HG02981 (cell line): Measurements from ENCODE around the gene ACTMAP.
"Not testable (repeated sequence)": the region's sequence is repeated elsewhere in the genome, so short reads cannot be mapped to it uniquely, and the experiment has no call there.

Source experiments
- ATAC-seq: cut with Tn5 transposase; IDR thresholded peaks from one replicate; pipeline ENCODE4 v1.9.1; 2021; ENCODE audit warnings: mild to moderate bottlenecking, moderate library complexity; ENCODE audit not compliant: unreplicated experiment

The ACTMAP gene

DNA sequence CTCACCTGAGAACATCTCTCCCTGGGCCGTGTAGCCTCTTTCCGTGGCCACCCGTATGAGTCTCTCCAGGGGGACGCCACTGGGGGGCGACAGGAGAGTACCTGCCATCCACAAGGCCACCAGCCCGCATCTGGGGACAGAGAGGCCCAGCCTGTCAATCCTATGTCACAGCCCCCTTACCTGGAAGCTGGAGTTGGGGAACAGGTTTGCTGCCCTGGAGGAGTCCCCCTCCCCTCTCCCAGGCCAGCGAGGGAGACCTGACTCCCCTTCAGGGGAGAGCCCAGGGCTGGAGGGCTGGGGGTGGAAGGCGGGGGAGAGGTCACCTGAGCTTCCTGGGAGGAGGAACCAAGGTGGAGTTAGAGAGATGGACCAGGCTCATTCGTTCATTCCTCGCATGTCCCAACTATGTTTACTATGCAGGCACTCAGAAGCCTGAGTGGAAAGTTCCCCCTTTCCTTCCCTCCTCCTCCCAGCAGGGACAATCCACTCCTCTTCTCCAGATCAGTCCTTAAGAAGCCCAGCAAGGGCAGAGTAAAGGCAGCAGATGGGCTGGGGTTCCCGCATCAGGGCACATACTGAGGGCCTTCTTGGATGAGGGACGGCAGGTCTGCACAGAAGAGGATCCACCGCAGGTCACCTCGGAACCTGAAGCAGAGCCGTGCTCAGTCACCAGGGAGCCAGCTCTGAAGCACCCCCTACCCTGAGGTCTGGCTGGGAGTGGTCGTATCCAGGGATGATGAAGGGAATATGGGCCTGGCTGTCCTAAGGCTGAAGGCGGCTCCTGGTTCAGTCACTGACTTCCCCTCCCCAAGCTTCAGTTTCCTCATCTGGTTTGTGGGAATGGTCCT lies 5.5 kb downstream of the ACTMAP start:
- ATAC-seq: no peak

DNA sequence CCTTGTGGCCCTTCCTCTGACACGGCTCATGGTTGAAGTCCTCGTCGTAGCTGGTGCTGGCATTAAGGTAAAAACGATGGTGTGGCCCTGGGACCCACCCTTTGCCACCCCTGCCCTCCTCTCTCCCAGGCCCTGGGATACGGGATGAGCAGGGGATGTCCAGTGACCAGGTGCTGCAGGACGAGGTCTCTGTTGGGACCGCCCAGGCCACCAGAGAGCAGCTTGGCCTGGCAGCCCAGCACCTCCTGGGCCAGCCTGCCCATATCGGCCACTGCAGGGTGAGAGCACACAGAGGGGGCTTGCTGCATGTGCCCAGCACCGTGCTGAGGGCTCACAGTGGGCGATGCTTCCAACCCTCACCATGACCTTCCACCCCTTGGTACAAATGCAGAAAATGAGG lies 6.4 kb downstream of the ACTMAP start:
- ATAC-seq: no peak

DNA sequence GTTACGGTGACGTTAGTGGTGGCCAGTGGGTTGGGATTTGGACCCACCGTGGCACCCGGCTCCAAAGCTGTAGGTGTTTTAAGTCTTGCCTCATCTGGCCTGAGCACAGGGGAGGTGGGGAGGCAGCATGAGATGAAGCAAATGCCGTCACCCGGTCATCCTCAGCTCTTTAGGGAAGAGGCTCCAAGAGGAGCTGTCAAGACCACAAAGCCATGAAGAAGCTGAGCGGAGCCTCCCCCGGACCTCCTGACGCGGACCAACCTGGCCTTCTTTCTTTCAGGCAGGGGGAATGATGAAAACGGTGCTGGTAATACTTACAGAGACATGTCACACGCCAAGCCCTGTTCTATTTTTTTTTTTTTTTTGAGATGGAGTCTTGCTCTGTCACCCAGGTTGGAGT lies 7.4 kb downstream of the ACTMAP start:
- ATAC-seq: no peak

DNA sequence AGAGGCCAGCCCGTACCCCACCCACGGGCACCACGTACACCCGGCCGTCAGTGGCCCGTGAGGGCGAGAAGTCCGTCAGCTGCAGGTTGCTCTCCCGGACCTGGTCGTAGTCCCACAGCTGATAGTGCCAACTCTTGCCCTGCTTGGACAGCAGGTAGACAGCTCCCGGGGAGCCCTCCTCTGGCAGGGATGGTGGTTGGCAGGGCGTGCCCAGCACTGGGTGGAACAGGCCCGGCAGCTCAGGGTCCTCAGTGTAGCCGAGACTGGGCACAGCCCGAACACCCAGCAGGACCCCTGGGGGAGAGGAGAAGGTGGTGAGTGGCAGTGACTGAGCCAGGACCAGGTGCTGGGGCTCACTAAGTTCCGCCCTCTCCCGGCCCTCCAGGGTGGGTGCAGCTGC lies 7.8 kb downstream of the ACTMAP start:
- no peak for ATAC-seq

DNA sequence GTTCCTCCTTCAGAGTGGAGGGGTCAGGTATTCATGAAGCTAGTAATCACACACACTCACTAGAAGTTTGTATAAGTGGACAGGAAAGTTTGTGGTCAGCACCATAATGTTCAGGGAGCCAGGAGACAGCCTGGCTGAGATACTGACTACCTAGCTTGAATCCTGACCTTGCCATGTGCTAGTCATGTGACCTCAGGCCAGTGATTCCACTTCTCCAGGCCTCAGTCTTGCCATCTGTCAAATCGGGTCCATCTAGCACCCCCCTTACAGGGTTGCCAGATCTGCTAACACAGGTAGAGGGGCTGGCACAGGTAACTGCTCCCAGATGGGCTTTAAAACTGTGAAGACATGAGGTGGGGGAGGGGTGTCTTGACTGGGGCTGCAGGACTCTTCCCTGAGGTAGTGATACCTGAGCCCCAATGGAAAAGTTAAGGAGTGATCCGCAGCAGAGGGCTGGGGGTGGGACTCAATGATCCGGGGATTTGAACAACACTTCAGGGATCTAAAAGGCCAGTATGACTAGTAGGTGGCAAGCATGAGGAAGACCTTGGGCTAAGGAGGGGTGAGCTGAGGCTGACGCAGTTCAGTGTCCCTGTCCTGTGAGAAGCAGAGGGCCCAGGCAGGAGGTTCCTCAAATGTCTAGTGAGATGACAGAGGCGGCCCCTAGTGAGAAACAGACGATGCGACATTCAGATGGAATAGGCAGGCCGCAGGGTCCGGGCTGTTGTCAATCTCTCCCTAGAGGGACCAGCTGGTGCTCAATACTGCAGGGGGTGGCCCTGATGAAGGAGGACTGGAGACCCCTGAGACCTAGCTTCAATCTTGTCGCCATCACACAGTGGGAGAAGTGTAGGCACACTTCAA lies 8.5 kb downstream of the ACTMAP start:
- no peak for ATAC-seq

DNA sequence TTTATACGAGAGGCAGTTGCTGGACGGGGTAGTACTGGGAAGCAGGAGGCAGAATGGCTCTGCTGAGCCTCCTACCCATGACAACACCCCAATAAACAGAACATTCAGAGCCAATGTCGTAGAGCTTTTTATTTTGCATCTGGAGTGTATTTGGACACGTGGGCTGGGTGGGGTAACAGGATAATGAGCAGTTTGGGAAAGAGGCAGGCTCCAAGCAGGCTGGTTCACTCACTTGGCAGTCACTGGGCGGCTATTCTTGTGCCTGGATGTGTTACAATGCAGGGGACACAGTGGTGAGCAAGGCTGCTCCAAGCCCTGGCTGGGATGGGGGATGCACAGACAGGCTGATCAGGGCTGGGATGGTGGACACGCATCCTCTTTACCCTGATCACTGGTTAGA lies 9.5 kb downstream of the ACTMAP start:
- no peak for ATAC-seq

DNA sequence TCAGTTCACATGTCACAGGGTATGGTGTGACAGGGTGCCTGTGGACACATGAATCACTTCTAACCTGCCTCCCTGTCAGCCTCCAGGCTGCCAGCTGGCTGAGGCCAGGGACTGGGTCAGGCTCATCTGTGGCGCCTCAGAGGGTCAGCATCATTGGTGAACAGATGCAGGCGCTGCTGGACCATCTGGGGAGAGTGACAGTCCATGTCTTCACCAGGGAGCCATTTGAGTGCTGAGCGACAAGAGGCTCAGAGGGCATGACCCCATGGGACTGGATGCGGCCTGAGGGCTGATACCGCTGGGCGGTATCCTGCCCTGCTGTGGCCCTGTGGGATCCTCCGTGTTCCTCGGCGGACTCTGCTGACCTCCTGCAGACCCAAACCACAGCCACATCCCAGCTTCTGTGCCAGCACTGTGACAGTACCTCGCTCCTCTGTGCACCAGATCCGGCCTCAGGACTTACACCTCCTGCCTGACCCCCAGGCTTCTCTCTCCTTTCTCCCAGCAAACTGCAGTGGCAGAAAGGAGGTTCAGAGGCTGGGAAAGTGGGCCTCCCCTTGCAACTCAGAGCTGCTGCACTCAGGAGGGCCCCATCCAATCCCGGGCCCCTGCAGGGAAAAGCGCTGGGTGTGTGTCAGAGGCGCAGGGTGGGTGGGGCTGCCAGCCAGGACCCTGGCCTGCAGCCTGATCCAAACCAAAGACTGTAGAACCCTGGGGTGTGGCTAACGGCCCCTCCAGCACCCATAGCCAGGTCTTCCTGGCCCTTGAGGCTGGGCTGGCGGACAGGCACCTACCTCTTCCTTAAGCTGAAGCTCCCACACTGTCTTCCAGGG lies 10.2 kb downstream of the ACTMAP start:
- no peak for ATAC-seq

DNA sequence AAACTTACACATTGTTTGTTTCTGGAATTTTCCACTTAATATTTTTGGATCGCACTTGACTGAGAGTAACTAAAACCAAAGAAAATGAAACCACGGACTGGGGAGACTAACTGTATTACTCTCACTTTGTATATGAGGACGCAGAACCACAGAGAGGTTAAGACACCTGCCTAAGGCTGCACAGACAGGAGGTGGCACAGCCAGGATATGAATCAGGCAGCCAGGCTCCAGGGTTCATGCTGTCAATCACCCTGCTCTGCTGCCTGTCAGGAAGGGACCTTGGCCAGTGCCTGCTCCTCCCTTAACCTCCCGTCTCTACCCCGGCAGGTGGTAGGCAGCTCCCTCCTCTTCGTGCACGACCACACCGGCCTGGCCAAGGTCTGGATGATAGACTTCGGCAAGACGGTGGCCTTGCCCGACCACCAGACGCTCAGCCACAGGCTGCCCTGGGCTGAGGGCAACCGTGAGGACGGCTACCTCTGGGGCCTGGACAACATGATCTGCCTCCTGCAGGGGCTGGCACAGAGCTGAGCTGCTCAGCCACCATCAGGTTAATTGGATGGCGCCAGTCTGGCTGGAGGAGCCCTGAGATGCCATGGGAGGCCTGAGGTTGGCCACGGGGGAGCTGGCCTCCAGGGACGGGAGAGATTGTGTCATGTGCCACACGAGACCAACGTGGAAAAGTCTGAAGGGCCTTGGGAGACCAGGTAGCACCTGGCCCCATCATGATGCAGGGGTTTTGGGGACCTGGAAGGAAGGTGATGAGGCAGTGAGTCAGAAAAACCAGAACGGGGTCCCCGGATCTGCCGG lies 11.0 kb downstream of the ACTMAP start:
- no peak for ATAC-seq

DNA sequence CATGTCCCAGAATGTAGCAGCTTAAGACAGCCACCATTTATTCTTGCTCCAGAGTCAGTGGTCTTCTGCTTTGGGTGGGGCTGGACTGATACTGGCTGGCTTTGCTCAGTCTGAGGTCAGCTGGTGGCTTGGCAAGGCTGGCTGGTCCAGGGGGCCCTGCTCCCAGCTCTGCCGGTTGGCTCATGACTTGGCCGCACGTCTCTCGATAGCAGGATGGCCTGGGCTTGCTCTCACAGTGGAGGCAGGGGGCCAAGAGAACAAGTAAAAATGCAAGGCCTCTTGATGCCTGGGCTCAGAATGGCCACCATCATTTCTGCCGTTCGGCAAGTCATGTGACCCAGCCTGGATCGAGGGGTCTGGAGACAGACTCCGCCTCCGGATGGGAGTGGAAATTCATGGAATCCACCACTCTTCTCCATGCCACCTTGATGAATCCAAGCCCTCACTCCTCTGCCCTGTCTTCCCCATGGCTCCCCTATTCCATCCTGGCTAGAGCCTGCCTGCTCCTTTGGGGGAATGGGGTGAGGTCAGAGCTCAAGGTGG lies 13.1 kb downstream of the ACTMAP start:
- no peak for ATAC-seq

DNA sequence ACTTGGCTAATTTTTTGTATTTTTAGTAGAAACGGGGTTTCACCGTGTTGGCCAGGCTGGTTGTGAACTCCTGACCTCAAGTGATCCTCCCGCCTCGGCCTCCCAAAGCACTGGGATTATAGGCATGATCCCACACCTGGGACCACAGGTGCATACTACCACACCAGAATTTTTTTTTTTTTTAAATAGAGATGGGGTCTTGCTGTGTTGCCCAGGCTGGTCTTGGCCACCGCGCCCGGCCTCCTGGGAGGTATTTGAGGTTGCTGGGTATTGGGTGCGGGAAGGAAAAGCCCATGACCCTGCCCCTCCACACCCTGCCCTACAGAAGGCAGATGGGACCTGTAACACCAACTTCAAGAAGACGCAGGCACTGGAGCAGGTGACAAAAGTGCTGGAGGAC lies 13.6 kb downstream of the ACTMAP start:
- no peak for ATAC-seq

DNA sequence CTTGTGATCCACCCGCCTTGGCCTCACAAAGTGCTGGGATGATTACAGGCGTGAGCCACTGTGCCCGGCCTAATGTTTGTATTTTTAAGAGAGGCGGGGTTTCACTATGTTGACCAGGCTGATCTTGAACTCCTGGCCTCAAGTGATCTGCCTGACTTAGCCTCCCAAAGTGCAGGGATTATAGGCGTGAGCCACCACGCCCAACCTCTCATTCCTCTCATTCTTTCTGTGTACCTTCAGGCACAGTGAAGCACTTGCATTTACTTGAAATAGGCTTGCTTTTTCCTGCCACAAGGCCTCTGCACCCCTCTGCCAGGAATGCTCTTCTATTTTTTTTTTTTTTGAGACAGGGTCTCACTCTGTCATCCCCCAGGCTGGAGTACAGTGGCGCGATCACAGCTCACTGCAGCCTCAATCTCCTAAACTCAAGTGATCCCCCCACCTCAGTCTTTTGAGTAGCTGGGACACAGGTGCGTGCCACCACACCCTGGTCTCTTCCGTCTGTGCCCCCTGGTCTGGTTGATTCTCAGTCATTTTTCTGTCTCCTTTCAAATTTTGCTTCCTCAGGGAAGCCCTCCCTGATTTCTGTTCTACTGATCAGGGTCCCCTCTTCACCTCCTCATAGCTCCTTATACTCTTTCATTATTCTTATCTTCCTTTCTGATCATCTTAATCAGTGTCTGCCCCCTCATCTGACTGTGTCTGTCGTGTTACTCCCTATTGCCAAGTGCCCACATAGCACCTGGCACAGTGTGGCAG lies 15.1 kb downstream of the ACTMAP start:
- ATAC-seq: no peak

DNA sequence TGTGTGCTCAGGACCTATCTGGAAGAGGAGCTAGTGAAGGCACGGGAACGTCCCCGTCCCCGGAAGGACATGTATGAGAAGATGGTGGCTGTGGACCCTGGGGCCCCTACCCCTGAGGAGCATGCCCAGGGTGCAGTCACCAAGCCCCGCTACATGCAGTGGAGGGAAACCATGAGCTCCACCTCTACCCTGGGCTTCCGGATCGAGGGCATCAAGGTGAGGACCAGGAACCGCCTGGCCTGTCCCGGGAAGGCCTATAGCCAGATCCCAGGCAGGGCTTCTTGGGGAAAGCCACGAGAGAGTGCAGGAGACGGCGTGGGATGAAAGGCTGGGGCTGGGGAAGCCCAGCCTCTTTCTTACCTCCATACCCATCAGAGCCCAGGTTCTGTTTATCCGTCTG lies 17.1 kb downstream of the ACTMAP start:
- ATAC-seq: no peak

DNA sequence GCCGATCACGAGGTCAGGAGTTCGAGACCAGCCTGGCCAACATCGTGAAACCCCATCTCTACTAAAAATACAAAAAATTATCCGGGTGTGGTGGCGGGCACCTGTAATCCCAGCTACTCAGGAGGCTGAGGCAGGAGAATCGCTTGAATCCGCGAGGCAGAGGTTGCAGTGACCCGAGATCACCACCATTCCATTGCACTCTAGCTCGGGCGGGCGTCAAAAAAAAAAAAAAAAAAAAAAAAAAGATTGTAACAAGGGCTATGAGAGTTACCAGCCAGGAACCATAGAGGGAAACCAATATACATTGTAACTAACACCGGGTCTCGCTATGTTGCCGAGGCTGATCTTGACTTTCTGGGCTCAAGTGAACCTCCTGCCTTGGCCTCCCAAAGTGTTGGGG lies 18.0 kb downstream of the ACTMAP start:
- not testable (repeated sequence) for ATAC-seq

DNA sequence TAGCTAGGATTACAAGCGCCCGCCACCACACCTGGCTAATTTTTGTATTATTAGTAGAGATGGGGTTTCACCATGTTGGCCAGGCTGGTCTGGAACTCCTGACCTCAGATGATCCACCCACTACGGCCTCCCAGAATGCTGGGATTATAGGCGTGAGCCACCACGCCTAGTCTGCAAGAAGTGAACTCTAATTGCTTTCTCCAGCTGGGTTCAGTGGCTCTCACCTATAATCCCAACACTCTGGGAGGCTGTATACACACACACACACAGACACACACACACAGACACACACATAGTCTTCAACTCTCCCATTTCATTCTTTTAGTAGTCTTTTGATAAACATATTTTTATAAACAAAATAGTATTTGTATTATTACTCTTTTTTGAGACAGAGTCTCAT lies 20.2 kb downstream of the ACTMAP start:
- not testable (repeated sequence) for ATAC-seq

DNA sequence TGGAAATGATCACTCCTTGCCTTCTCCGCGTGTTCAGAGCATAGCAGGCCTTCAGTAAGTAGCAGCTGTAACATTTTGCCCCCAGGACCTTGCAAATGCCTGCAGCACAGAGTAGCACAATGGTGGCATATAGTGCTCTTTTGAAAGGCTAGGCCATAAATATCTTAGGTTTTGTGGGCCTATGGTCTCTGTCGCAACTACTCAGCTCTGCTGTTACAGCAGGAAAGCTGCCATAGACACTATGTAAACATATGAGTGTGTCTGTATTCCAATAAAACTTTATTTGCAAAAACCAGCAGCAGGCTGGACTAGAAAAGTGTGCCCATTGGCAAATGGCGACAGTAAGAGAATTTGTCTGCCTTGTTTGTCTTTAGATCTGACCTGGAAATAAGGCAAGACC lies 24.0 kb downstream of the ACTMAP start:
- no peak for ATAC-seq

DNA sequence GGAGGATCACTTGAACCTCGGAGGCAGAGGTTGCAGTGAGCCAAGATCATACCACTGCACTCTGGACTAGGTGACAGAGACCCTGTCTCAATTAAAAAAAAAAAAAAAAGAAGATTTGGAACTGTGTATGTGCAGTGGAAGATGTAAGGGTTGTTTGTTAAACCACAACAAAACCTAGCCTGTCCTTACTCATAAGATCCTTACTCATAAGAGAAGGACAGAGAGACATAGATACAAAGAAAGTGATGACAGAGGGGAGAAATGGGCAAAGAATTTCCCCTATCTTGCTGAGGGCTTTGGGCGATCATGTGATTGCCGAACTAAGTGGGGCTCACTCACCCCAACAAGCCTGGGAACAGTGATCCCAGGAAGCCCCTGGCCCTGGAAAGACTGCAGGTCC lies 25.4 kb downstream of the ACTMAP start:
- ATAC-seq: no peak

DNA sequence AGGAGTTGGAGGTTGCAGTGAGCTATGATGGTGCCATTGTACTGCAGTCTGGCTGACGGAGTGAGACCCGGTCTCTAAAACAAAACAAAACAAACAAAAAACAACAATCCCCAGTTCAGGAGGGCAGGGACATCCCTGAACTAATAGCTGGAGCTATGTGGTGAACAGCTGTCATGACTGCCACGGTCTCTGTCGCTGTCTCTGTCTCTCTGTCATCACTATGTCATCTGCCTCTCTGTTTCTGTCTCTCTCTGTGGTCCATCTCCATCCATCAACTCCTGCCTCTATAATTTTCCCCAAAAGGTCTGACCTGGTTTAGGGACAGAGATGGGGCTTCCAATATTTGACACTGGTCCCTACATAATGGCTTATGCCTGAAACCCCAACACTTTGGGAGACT lies 26.0 kb downstream of the ACTMAP start:
- no peak for ATAC-seq

DNA sequence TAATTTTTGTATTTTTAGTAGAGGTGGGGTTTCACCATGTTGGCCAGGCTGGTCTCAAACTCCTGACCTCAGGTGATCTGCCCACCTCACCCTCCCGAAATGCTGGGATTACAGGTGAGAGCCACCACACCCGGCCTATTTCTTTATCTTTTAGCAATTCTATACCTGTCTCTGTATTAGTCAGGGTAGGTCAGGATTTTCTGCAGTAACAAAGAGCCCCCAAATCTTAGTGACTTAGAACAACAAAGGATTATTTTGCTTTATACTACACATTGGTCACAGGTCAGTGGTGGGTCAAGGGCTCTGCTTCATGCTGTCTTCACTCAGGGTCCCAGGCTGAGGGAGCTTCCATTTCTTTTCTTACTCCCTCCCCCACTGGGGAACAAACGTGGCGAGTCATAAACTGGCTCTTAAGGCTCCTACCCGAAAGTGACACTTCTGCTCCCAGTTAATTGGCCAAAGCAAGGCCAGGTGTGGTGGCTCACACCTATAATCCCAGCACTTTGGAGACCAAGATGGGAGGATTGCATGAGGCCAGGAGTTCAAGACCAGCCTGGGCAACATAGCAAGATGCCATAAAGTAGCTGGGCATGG lies 26.5 kb downstream of the ACTMAP start:
- ATAC-seq: no peak
